ENCODE results near the gene CRB1.
"Not testable (repeated sequence)": the region's sequence is repeated elsewhere in the genome, so short reads cannot be mapped to it uniquely, and the experiment has no call there.

CRB1 gene

DNA sequence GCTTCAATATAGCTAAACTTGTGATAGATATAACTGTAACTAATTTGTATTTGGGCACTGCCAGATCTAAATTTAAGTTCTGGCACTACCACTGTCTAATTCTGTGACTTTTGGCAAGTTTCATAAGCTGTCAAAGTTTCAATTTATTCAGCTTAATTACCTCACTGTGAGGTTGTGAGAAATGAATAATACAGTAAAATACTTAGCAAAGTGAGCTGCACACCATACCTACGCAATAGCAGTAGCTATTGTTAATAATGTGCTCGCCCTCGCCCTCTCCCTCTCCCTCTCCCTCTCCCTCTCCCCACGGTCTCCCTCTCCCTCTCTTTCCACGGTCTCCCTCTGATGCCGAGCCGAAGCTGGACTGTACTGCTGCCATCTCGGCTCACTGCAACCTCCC is 136.7 kb downstream of the CRB1 start:
- not testable (repeated sequence) for DNase-seq

DNA sequence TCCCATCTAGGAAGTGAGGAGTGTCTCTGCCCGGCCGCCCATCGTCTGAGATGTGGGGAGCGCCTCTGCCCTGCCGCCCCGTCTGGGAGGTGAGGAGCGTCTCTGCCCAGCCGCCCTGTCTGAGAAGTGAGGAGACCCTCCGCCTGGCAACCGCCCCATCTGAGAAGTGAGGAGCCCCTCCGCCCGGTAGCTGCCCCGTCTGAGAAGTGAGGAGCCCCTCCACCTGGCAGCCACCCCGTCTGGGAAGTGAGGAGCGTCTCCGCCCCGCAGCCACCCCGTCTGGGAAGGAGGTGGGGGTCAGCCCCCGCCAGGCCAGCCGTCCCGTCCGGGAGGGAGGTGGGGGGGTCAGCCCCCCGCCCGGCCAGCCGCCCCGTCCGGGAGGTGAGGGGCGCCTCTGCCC is 137.6 kb downstream of the CRB1 start:
- DNase-seq: not testable (repeated sequence)

DNA sequence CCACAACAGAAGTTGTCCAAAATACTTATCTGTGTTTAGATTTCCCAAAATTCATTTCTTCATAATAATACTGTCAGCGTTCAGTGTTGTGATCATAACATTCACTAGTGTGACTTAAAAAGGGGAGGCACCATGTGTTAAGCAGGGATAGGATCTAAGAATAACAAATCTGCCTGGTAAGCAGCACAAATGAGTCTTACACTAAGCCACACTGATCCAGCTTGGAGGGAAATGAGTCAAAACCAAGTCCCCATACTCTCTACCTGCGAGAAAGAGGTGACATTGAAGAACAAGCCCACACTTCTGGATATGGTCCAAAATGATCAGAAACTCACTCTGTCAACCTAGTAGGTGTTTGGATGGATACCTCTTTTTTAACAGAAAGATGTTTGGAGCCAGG is 145.5 kb downstream of the CRB1 start:
- no peak for DNase-seq

DNA sequence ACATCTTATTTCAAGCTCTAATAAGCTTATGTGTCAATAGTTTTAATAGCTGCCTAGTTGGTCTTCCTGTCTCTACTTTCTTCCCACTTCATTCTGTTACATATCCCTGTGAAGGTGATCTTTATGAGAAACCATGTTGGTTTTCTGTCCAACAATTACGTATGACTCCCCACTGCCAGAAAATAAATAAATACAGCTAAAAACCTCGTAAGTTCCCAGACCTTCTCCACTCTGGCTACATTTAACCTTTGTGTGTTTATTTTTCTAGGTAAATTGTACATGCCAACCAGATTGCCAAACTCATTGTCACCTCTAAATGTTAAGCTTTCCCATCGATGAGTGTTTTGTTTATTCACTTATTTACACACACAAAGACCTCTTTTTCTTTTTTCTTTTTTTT is 147.2 kb downstream of the CRB1 start:
- no peak for DNase-seq

DNA sequence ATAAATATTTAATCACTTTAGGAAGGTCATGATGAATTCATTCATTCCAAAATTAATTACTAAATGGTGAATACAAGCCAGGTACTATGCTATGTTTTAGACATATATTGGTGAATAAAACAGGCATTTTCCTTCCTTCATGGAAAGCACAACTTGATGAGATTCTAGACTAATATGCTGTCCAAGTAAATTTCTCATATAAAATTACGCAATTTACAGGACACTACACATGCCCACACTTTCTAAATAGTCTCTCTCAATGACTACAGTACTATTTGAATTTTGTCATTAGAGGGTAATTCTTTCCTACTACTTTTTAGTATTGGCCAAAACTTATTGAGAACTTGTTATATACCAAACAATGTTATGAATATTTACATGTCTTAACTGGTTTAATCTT is 150.6 kb downstream of the CRB1 start:
- DNase-seq: no peak

DNA sequence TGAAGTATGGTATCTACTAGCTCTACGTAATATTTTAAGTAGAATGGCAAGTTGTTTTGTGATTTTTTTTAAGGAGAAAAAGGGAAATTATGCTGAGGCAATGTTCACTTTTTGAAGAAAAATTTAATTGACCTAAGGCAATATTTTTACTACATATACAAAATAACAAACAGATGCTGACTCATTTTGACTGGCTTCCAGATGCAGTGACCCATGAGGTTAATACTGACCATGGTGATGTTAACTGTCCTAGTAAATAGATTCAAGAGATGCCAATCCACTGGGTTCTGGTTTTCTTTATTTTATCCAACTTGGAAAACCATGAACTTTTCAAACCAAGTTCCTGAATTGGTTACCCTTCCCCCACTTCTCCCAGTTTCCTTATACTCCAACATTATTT is 154.9 kb downstream of the CRB1 start:
- DNase-seq: no peak

DNA sequence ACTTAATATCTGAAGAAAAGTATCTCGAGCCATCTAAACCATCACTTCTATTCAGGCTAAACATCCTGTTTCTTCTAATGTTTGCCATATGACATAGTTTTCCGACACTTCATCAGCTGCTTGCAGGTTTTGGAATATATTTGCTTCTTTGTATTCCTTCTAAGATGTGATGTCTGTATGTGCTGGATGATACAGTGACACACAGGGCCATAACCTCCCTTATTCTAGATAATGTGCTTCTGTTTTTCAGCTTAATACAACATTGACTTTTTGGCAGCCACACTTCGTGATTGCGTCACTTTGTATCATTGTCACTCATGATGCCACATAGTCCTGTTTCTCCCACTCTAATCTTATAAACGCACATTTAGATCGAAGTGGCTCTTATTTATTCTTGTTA is 156.3 kb downstream of the CRB1 start:
- DNase-seq: no peak

DNA sequence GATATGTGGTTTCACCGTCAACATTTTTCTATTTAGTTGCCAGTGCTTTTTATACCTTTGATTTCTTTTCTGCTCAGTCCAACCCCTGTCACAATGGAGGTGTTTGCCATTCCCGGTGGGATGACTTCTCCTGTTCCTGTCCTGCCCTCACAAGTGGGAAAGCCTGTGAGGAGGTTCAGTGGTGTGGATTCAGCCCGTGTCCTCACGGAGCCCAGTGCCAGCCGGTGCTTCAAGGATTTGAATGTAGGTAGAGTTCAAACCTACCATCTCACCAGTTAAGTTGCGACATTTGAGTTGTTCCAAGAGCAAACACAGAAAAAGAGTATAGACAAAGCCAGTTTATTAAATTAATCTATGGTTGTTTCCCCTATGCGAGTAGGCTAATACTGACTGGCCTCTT is 161.3 kb downstream of the CRB1 start:
- DNase-seq: no peak

DNA sequence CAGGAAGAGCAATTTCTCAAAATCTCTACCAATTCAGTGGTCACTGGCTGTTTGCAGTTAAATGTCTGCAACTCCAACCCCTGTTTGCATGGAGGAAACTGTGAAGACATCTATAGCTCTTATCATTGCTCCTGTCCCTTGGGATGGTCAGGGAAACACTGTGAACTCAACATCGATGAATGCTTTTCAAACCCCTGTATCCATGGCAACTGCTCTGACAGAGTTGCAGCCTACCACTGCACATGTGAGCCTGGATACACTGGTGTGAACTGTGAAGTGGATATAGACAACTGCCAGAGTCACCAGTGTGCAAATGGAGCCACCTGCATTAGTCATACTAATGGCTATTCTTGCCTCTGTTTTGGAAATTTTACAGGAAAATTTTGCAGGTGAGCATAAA is 167.2 kb downstream of the CRB1 start:
- no peak for DNase-seq

DNA sequence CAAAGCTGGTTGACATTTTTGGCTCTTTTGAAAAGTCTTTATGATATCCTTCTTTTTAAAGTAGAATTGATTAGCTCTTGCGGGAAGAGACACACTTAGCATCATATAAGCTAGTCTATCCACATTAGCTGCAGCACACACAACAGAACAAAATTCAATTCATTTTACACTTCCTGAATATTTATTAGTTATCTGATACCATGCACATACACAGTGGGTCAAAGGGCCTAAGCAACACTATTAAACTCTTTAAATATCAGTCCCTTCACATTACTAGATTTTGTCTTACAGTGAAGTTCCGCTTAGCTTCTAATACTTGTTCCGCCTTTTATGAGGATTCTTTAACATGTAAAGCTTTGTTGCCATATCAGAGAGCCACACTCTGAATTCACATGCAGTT is 169.5 kb downstream of the CRB1 start:
- DNase-seq: no peak

DNA sequence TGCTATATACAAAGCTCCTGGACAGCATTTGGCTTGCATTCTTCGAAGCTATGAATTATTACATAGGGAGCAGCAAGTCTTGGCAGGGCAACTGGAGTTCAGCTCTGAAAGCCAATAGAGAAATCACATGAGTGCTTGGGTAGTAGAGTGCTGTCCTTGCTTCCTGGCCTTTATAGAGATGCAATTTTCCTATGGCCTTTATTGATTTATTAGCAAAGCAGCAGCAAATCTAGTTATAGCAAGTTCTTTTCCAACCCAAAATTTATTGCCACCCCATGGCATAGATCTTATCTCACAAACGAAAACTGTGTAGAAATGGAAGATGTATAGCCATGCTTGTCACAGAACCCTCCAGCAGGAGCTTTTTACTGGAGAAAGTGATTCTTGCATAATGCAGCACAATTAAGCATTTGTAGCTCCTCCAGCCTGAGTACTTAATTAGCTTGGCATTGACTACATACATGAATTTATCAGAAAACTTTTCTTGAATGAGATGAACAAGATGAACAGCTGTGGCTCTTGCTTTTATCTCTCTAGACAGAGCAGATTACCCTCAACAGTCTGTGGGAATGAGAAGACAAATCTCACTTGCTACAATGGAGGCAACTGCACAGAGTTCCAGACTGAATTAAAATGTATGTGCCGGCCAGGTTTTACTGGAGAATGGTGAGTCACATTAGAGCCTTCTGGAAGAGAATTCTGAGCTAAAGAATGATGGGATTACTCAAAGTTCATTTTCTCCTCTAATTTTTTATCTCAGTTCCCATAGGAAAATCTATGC is 170.1 kb downstream of the CRB1 start:
- no peak for DNase-seq

DNA sequence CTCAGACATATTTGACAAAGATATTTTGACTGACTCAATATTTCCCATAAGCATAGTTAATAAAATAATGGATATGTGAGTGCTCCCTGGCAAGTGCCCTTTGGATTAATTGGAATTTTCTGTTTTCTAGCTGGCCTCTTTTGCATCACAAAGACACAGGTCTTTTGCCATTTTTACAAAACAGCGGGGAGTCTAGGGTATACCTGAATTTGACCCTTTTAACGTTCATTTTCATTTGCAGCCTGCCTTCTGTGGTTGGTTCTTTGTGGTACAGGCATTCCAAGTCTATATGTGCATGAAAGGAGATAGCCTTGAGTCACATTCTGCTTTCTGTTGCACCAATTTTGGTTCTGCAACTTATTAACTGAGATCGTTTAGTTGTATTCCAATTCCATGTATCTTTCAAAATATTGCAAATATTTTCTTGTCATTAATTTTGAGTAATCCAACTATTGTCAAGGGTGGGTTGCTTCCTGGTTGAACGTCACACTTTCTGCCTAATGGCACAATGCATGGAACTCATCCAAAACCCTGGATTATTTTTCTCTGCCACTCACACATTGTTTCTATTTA is 171.7 kb downstream of the CRB1 start:
- no peak for DNase-seq

DNA sequence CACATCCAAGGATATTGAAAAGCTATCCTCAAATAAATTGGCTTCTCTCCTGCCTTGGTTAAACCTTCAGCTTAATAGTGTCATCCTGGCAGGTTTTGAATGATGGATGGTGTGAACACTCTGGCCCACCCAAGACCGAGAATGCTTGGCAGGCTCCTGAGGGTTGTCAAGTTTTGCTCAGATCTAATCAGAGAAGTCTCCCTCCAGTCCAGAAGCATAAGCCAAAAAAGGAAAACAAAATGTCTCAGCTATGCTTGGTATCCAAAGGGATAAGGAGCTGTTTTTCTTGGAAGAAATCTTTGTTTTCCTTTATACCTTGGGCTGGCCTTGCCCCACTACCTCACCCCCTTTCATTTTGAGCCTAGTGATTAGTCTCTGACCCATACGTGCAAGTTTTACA is 172.7 kb downstream of the CRB1 start:
- DNase-seq: no peak

DNA sequence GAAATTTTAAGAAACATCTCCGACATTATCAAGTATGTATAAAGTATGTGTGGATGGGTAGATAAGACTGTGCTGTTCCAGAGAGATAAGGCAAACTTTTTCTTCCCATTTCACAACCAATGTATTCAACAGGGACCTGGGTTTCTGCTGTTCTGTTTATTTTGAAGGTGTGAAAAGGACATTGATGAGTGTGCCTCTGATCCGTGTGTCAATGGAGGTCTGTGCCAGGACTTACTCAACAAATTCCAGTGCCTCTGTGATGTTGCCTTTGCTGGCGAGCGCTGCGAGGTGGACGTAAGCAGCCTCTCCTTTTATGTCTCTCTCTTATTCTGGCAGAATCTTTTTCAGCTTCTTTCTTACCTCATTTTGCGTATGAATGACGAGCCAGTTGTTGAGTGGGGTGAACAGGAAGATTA is 174.0 kb downstream of the CRB1 start:
- no peak for DNase-seq

DNA sequence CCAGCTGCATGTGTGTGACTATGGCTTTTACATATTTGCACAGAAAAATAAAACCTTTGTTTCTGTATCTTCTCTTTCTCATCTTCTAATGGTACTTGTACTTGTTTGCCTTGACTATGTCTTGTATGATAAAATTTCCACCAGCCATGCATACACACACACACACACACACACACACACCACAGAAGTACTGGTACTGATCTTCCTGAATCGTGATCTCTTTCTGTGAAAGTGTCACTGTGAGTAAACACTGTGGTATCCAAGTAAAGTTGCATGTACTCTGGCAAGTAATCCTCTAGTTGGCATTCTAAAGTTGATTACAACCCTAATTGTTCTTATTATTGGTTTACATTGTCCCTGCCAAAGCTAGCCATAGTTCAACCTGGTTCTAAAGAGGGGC is 176.7 kb downstream of the CRB1 start:
- DNase-seq: no peak

DNA sequence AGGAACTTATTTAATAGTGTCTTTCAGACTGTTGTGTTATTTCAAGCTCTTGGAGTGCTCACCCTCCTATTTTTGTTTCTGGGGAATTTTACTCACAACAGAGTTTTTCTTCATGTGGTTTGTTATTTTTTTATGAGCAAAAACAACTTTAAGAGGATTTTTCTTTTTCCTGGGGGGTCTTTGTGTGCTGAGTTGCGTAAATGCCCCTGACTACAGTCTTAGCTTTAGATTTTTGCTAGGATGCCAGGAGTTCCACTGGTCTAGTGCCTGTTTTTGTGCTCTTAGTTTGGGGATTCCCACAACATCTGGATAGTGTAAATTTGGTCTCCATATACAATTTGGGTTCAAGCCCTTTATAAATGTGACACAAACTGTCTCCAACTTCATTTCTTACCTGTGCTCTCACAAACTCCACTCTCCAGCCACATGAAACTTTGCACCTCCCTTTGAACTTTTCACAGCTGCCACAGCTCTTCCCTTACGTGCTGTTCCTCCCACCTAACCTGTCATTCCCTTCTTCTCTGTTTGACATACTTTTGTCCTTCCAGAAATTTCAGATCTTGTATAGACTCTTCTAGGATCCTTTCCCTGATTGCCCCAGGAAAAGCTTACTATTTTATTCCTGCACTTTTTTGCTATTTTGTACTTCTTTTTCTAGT is 180.2 kb downstream of the CRB1 start:
- no peak for DNase-seq

DNA sequence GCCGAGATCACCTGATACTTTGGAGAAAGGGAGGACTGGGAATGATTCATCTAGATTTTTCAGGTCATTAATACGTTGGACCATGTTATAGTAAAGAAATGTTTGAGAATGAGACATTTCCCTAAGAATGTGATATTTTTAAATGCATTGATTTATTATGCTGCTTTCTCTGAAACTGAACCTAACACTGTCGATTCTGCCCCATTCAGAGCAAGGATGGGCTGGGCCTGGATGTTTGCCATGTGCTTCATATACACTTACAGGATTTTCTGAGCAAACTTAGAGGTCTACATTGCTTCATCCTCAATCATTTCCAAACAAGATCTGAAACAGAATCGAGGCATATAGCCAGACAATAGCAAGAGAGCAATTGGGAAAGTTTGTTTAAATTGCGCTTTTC is 183.3 kb downstream of the CRB1 start:
- DNase-seq: no peak

DNA sequence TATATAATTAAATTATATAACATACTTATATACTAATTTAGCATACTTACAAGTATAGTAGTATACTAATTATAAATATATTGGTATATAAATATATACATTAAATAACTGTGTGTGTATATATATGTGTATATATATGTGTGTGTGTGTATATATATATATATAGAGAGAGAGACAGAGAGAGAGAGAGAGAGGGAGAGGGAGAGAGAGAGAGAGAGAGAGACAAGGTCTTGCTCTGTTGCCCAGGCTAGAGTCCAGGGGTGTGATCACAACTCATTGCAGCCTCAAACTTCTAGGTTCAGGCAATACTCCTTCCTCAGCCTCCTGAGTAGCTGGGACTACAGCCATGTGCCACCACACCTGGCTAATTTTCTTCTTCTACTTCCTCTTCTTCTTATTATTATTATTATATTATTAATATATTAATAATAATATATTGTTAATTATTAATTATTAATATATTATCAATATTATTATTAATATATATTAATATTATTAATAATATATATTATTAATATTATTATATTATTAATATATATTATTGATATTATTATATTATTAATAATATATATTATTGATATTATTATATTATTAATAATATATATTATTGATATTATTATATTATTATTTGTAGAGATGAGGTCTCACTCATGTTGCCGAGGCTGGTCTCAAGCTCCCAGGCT is 185.5 kb downstream of the CRB1 start:
- DNase-seq: no peak

DNA sequence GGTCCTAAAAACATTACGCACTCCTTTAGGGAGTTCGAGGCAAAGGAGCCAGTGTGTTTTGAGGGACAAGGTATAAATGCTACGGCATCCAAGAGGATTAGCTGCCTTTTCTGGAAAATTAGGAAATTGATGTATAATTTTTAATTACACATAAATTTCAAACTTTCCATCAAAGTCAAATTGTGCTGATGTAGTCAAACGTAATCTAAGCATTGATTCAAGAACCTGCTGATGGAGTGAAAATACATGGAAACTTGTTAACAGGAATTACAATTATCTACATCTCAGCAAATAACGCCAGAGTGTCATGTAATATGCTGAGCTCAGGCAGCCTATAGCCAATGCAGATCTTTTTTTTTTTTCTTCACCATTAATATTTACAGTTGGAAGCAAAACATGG is 194.5 kb downstream of the CRB1 start:
- no peak for DNase-seq

DNA sequence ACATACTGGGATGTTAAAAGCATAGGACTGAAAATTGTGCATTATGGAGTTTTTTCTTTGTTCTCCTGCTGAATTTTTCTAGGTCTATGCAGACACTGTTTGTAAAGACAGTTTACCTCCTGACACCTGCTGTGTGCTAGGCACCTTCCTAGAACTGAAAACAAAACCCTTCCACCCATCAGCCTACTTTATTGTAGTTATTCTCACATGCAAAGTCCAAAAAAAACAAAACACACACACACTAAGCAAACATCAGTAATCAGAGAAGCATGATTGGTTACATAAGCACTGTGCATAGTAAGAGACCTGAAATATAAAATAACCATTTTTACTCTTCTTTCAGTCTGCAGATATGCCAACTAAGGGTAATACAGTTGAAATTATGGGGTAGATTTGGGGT is 195.1 kb downstream of the CRB1 start:
- DNase-seq: no peak

DNA sequence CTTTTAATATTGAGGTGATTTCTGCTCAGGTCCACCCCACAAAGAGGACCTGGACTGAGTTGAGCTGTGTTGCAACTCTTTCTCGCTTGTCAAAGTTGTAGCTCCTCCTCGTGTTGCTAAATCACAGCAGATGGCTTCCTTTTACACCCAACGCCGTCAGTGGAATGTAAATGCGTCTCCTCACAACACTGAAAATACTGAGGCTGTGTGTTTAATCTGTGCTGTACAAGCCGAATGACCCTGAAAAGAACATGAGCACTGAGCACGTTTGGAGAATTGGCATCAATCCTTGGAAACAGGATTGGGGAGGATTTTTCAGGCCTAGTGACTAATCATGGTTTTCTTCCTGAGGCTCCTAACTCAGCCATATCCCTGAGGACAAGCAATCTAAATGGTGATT is 196.0 kb downstream of the CRB1 start:
- no peak for DNase-seq

DNA sequence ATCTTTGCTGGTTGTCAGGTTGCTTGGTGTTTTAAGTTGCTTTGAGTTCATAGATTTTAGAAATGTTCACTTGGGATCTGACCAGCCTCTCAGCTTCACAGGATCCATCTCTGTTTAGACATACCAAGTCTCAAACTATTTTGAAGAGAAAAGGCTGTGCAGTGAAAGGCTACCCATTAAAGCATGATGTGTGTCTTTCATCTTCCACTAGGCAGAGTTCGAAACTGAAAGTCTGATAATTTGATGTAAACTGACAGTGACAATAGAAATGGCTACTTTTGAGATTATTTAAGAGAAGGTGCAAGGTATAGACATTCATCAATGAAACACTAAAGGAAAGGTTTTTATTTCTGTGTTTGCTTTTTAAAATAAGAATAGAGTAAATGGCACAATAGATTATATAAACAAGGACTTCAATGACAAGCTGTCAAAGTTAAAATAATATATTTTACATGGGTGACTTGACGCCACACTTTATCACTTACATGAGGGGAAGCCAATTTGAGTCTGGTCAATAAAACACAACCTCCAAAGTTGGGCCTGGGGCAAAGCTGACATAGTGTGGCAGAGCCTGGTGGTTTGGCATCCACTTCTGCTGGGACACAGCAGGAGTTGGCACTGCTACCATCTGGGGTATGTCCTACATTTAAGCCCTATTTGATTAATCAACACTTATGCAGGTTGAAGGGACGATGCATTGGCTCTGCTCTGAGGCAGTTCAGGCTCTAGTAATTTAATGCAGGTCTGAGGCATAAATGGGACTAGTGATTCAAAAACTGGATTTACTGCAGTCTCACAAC is 197.7 kb downstream of the CRB1 start:
- DNase-seq: no peak

DNA sequence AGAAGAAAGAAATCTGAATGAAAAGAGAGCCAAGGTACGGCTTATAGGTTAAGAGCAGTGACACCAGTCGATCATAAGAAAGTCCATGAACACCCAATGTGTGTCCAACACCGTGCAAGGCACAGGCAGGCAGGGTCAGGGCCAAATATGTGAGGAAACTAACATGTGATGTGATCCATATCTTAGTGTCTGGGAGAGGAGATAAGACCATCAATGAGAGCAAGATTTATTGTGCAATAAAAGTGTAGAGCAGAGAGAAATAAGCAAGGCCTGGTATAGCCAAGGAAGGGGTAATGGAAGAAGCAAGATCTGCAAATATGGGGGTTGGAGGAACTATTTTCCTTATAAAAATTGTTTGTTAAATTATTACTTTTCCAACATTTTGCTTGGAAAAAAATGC is 198.8 kb downstream of the CRB1 start:
- DNase-seq: no peak
